ENCODE measurements around the gene CGB7. TPM values are rescaled to one million over a fixed set of nuclear protein-coding genes. Genes with fewer than 3 reads are reported as not detected.
A peak's percentile ranks its signal among the peaks of the same experiment; 100 is the strongest.
"Not testable (repeated sequence)": the region's sequence is repeated elsewhere in the genome, so short reads cannot be mapped to it uniquely, and the experiment has no call there.

CGB7 gene
- total RNA-seq, 4 donors from 2014 or later: 0.22 to 4.4 (median 1.7) TPM; not detected in 1

GRCh38 chr19:49031642-49032301 is 25.8 kb downstream of the CGB7 start, which contains the start of gene CGB2:
Gene CGB2, plus strand, starts transcription at chr19:49031890. Its CDS starts 206 bp downstream, at chr19:49032096.
- H3K36me3 ChIP-seq; H3K9me3 ChIP-seq; H3K27me3 ChIP-seq; intact Hi-C loops (cut with DNase I); H3K27ac ChIP-seq; DNase-seq; H3K4me1 ChIP-seq; H3K4me3 ChIP-seq: not testable (repeated sequence)
- WGBS, 2 donors: 24 to 39% methylated on average over 15 to 21 of the region's 28 CpGs
- TF ChIP-seq CTCF (IDR thresholded peaks at IDR 0.05): peak in 4 of 6 experiments; percentile 10 to 56 (median 25)

GRCh38 chr19:49030323-49030722 is 27.2 kb downstream of the CGB7 start:
- H3K9me3 ChIP-seq; H3K4me3 ChIP-seq; intact Hi-C loops (cut with DNase I); DNase-seq; H3K36me3 ChIP-seq; H3K4me1 ChIP-seq; H3K27ac ChIP-seq: not testable (repeated sequence)
- peaks cover 0 to 12% (median 0%) of the 10 kb centered on the region in 4 donors for H3K27me3 ChIP-seq
- 94 to 97% methylated on average over 3 of the region's 8 CpGs for WGBS, 2 donors

GRCh38 chr19:49029749-49030148 is 27.8 kb downstream of the CGB7 start:
- intact Hi-C loops (cut with DNase I); H3K36me3 ChIP-seq; H3K9me3 ChIP-seq; DNase-seq; H3K27ac ChIP-seq; H3K4me1 ChIP-seq; H3K4me3 ChIP-seq: not testable (repeated sequence)
- peaks cover 0 to 12% (median 0%) of the 10 kb centered on the region in 4 donors for H3K27me3 ChIP-seq
- WGBS, 2 donors: 75 to 76% methylated on average over 4 of the region's 14 CpGs

- H3K4me1 ChIP-seq; DNase-seq; H3K27ac ChIP-seq; H3K9me3 ChIP-seq; intact Hi-C loops (cut with DNase I); H3K36me3 ChIP-seq; H3K4me3 ChIP-seq: not testable (repeated sequence)
- WGBS, 2 donors: 80 to 84% methylated on average over 5 to 7 of the region's 9 CpGs
- H3K27me3 ChIP-seq: peaks cover 0 to 12% (median 0%) of the 10 kb centered on the region in 4 donors
Measured at GRCh38 chr19:49028686-49029085, 28.9 kb downstream of the CGB7 start.

- H3K9me3 ChIP-seq; H3K4me1 ChIP-seq; H3K27me3 ChIP-seq; intact Hi-C loops (cut with DNase I); H3K36me3 ChIP-seq; H3K4me3 ChIP-seq; DNase-seq; H3K27ac ChIP-seq: not testable (repeated sequence)
- WGBS, 2 donors: 47% methylated on average over 3 of the region's 23 CpGs; no CpG with 5 or more reads in 1 of the 2 donors
Measured at GRCh38 chr19:49025599-49025998, 31.9 kb downstream of the CGB7 start.

- H3K27me3 ChIP-seq: peaks cover 0 to 11% (median 0%) of the 10 kb centered on the region in 4 donors
- H3K4me1 ChIP-seq; H3K9me3 ChIP-seq; H3K27ac ChIP-seq; H3K36me3 ChIP-seq; intact Hi-C loops (cut with DNase I); DNase-seq; H3K4me3 ChIP-seq: not testable (repeated sequence)
- WGBS, 2 donors: 65 to 72% methylated on average over 2 to 4 of the region's 6 CpGs
Measured at GRCh38 chr19:49025088-49025487, 32.5 kb downstream of the CGB7 start.

GRCh38 chr19:49024233-49024632 is 33.3 kb downstream of the CGB7 start, which contains the start of gene CGB3:
Gene CGB3, minus strand, starts transcription at chr19:49024333. Its CDS starts 362 bp downstream, at chr19:49023971.
- H3K4me1 ChIP-seq: peaks cover 0 to 13% (median 4%) of the 10 kb centered on the region in 3 donors
- DNase-seq; H3K4me3 ChIP-seq; intact Hi-C loops (cut with DNase I); H3K27ac ChIP-seq; H3K9me3 ChIP-seq; H3K36me3 ChIP-seq: not testable (repeated sequence)
- WGBS, 2 donors: no CpG with 5 or more reads among the region's 15 CpGs
- peaks cover 0 to 20% (median 0%) of the 10 kb centered on the region in 4 donors for H3K27me3 ChIP-seq

GRCh38 chr19:49022116-49022515 is 35.4 kb downstream of the CGB7 start:
- DNase-seq: no peak
- H3K4me3 ChIP-seq: no peak overlapping the region
- no peaks in the 10 kb centered on the region for H3K36me3 ChIP-seq
- intact Hi-C loops (cut with DNase I): no loop called here
- H3K9me3 ChIP-seq: no peaks in the 10 kb centered on the region
- H3K4me1 ChIP-seq: peaks cover 0 to 34% (median 20%) of the 10 kb centered on the region in 3 donors
- H3K27ac ChIP-seq: no peak overlapping the region
- TF ChIP-seq CTCF (IDR thresholded peaks at IDR 0.05) (no peak), POLR2A (IDR thresholded peaks at IDR 0.05) (no peak)
- peaks cover 0 to 40% (median 0%) of the 10 kb centered on the region in 4 donors for H3K27me3 ChIP-seq
- WGBS, 2 donors: 88 to 89% methylated on average over 9 of the region's 9 CpGs

All from esophagus squamous epithelium (tissue), 5 donors.